ENCODE results near the gene ISL1. TPM values are rescaled to one million over a fixed set of nuclear protein-coding genes. Genes with fewer than 3 reads are reported as not detected.

ISL1 gene
- total and polyA plus RNA-seq, 2 of the 4 experiments (the other 2 are of a cell fraction), result under 0.01 TPM; not detected in 1

- no TSS peak for BruUV-seq (replicated peaks)
- no peak overlapping the region for H3K23ac ChIP-seq (ENCODE audit: low read depth, low read length)
- no peaks in the 10 kb centered on the region for H3K9me1 ChIP-seq (ENCODE audit: insufficient read depth, low read length)
Observed at GRCh38 chr5:51396797-51397196, 13.5 kb downstream of the ISL1 start.

More at GRCh38 chr5:51396797-51397196, 13.5 kb downstream of the ISL1 start:
- H3K27ac ChIP-seq (ENCODE audit: insufficient read depth, low read length), result no peak overlapping the region
- intact Hi-C loops (cut with micrococcal nuclease), result no loop called here
- H2BK20ac ChIP-seq (ENCODE audit: low read depth, low read length), result no peak overlapping the region
- H3K27me3 ChIP-seq (ENCODE audit: control insufficient read depth, insufficient read depth, low read length), result peaks cover 10% of the 10 kb centered on the region
- H3K18ac ChIP-seq (ENCODE audit: low read depth, low read length), result no peak overlapping the region
- DNase-seq (no peak), ATAC-seq (ENCODE audit: low read depth) (no peak)
- no peak overlapping the region for H3K14ac ChIP-seq (replicated peaks; ENCODE audit: low read depth, low read length)
- ChIA-PET CTCF (no interaction called here), POLR2A (ENCODE audit: unreplicated experiment) (interaction anchor here (0.6 kb wide), 1 partner anchor 400 kb away, joined by 4 read pairs; no protein-coding TSS in a partner anchor)
- no peak overlapping the region for H3K56ac ChIP-seq (ENCODE audit: extremely low read depth, insufficient read depth, low read length)
- no peak overlapping the region for H2BK15ac ChIP-seq (ENCODE audit: low read depth, low read length)
- no peak for TF ChIP-seq FOS (IDR thresholded peaks at IDR 0.05; ENCODE audit: low read depth, low read length)
- TF ChIP-seq BHLHE40 (IDR thresholded peaks at IDR 0.05; ENCODE audit: low read depth, low read length), result no peak
- no peak for TF ChIP-seq MXI1 (IDR thresholded peaks at IDR 0.05; ENCODE audit: borderline replicate concordance, low read depth, low read length)
- no peak overlapping the region for H3K9ac ChIP-seq (ENCODE audit: low read depth, low read length)
- no peak overlapping the region for H2AK5ac ChIP-seq (ENCODE audit: low read depth, low read length)
- H3K4ac ChIP-seq (ENCODE audit: low read depth, low read length), result no peak overlapping the region
- H3K4me3 ChIP-seq (ENCODE audit: insufficient read depth, low read depth, low read length), result no peak overlapping the region
- H2AK9ac ChIP-seq (replicated peaks; ENCODE audit: low read depth, low read length, poor library complexity), result no peak overlapping the region
- H4K91ac ChIP-seq (ENCODE audit: insufficient read depth, low read depth, low read length), result no peak overlapping the region
- no peak overlapping the region for H2BK120ac ChIP-seq (ENCODE audit: low read depth, low read length)
- no peaks in the 10 kb centered on the region for H3K9me3 ChIP-seq (ENCODE audit: control insufficient read depth, insufficient read depth, low read length)
- H4K8ac ChIP-seq (ENCODE audit: low read depth in 2 of 2, low read length in 2 of 2), result no peak overlapping the region
- H3K36me3 ChIP-seq (ENCODE audit: control insufficient read depth, insufficient read depth, low read length), result no peaks in the 10 kb centered on the region
- in situ Hi-C loops (cut with MboI; ENCODE audit: low sequenced_read_pairs), result loop anchor here (25.0 kb wide), 1 partner anchor 1266 kb away; no protein-coding TSS in a partner anchor
- no CpG with 5 or more reads among the region's 4 CpGs for WGBS, 2 experiments (ENCODE audit: extremely low coverage in 2 of 2, insufficient read length in 1 of 2)
- no peak overlapping the region for H2AFZ ChIP-seq (replicated peaks; ENCODE audit: low read length, poor library complexity)
- H3K4me2 ChIP-seq (ENCODE audit: low read depth, low read length), result no peak overlapping the region
- dilution Hi-C loops (cut with HindIII; ENCODE audit: low sequenced_read_pairs, unreplicated experiment), result no loop called here
- no peaks in the 10 kb centered on the region for H4K20me1 ChIP-seq (ENCODE audit: insufficient read depth, low read length)
- H4K5ac ChIP-seq (ENCODE audit: low read depth, low read length), result no peak overlapping the region
- H3K79me1 ChIP-seq (ENCODE audit: low read depth in 1 of 2, low read length in 2 of 2), result no peaks in the 10 kb centered on the region
- no peak overlapping the region for H2BK5ac ChIP-seq (ENCODE audit: low read depth, low read length, poor library complexity, severe bottlenecking)
- no peaks in the 10 kb centered on the region for H3K4me1 ChIP-seq (ENCODE audit: control insufficient read depth, insufficient read depth, low read length)
